DLD1 (cell line): ENCODE results near the gene GGCX.

Experiments used
- in situ Hi-C: cut with HindIII; loops from 2 replicates; pipeline ENCODE4 v1.10.0; 2017; ENCODE audit warnings: low sequenced_read_pairs

The GGCX gene

DNA sequence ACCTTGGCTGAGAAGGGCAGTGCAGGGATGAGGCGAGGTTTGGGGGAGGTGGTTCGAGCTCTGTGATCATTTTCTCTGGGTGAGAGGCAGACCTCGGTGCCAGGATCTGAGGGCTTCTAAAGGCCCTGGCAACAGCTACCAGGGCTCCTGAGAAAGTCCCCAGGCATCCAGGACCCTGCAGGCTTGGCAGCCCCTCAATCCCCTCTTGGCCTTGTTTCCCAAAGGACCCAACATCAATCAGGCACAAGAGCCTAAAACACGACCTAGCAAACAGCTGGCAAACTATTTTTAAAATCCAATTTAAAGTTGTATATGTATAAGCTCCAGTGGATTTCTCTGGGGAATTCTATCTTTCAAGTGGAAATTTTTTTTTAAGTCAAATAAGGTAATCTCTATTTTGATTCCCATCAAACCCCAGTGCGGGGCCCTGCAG is 37.4 kb downstream of the GGCX start:
- in situ Hi-C loops = no loop called here

DNA sequence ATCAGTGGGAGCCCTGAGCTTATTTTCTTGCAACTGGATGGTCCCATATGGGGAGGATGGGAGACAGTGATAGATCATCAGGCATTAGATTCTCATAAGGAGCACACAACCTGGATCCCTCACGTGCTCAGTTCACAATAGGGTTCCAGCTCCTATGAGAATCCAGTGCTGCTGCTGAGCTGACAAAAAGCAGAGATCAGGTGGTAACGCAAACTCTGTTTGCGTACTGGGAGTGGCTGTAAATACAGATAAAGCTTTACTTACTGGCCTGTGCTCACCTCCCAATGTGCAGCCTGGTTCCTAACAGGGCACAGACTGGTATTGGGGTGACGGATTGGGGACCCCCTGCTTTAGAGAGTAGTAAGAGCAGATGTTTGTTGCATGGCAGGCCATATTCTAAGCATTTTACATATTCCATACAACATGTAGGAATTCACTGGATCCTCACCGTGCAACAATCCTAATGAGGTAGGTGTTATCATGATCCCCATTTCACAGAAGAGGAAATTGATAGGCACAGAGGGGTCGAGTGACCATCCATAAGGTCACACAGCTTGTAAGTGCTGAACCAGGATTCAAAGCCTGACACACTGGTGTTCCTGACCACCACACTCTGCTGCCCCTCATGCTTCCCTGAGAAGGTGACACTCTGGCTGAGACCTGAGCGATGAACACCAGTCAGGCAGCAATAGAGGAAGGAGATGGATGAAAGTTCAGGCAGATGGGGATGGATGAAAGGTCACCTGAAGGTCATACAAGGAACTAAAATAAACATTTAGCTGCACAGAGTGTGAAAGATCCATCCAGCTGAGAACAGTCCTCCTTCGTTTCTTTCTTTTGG is 38.0 kb downstream of the GGCX start:
- in situ Hi-C loops = no loop called here

DNA sequence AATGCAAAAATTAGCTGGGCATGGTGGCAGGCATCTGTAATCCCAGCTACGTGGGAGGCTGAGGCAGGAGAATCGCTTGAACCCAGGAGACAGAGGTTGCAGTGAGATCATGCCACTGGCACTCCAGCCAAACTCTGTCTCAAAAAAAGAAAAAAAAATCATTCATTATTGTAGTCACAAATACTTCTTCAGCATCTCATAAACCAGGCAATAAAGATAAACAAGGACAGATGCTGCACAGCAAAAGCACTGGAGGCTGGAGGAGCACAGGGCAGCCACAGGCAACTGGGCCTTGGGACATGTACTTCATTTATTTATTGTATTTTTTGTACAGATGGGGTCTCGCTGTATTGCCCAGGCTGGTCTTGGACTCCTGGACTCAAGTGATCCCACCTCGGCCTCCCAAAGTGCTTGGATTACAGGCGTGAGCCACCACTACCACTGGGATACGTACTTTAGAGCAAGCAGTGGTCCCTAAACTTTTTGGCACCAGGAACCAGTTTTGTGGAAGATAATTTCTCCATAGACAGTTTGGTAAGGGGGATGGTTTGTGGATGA is 39.1 kb downstream of the GGCX start:
- in situ Hi-C loops = no loop called here

DNA sequence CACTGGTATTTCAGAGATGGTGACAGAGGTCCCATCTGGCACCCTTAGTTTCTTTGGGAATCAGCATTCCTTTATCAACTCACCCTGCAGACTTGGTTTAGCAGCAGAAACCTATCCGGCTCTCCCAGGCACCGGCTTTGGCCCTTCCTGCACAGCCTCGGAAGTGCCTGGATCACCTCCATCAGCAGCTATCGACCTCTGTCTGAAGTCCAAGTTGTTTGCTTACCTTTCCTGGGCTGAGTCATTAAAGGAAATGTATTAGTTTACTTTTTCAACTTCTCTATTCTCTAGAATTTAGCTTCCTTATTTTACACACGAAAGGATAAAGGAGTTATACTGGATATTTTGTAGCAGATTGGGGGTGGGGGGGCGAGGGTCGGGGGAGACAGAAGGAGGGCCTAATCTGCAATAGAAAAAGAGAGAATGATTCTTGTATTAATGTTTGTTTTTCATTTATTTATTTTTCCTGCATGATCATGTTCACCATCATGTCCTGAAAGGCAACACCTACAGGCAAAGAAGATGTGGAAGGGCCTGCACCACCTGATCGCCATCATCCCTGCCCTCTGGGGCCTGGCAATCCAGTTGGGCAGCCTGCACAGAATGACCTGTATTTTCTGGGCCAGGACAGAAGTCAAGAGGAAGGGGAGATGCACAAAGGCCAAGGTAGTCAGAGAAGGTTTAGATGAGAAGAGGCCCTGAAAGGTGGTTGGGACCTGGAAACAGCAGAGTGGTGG is 44.5 kb downstream of the GGCX start:
- in situ Hi-C loops = no loop called here

DNA sequence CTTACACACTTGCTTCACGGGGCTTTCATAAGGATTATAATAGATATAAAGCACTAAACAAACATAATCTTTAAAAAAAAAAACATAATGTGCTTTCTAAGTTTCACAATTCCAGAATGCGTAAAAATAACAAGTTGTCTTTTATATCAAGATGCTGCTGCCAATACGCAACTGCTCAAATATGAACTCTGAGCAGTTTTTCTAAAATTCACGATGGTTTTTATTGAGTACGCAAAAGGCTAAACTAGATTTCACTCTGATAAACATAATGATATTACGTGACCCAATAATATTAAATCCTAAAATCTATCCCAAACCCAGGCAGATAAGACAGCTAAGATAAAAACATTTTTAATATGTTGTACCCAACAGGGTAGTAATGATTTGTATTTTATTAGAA is 47.0 kb downstream of the GGCX start:
- in situ Hi-C loops = no loop called here

DNA sequence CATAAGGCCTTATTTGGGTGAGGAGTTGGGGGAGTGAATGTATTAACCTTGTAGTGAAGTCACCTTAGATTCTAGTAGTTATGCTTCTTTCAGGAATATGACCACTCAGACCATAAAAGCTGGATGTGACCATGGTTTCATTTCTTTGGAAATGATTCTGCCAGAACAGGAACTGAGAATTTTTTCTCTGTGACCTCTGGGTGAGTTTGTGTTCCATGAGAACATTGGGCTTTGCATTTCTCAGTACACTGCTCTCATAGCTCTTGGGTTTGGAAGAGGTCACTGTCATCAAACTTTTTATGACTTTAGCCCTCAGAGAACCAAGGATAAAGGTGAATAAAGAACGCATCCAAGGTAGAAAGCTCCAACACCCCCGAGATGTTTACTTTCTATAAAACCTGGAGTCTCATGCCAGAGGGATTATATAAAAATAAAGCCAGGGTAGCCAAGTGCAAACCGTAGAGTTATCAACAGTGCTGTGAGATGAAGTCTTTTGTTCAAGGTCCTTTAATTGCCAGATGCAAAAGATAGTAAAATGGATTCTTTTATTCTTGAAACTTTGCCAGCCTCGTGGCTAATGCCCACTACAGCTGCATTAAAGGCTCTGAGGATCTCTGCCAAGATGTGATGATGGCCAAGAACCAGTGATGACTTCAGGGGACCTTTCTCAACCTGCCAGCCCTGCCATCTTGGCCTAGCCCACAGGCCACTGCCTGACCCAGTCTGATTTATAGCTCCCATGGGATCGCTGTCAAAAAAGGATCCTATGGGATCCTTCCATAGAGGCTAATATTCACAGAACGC is 50.1 kb downstream of the GGCX start:
- in situ Hi-C loops = no loop called here

DNA sequence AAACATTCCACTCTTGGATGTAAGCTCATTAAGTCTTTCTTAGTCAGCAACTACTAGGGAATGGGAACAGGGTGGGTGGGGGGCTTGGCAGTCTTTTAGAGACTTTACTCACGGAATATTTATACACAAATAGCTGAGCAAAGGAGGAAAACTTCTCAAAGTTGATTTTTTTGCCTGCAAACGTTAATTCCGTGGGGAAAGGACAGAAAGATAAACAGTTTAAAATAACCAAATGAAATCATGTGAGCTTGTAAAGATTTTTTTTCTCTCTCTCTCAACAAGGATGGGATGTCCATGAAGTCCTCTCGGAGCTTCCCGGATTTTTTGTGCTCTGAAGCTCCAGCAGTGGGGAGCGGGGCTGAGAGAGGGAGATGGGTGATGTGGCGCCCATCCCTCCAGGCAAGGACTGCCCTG is 54.5 kb downstream of the GGCX start:
- in situ Hi-C loops = no loop called here

DNA sequence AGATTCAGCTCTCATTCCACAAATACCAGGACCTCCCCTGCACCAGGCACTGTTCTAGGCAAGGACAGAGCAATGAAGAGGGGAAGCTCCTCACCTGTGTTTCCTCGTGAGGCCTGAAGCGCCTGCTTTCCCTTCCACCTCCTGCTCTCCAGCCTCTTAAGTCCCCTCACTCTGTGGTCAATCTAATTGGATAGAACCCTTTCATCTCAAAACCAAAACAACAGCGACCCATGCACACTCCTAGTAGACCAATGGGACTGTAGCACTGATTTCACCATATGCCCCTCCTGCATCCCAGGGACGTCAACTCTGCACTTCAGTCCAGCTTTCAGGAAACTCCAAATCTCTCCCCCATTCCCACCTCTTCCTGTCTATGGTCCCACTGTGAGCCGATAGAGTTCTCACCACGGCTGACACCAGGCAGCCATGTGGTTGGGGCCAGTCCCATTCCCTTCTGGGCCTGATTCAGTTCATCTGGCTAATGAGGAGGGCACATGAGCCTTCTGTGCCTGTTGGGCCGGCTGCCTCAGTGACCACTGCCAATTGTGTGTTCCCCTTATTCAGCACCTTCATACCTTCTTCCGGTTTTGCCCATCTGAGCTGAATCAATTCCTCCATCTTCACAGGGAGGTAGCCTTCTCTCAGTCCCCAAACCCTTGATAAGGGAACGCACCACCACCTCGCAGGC is 55.6 kb downstream of the GGCX start:
- in situ Hi-C loops = no loop called here

DNA sequence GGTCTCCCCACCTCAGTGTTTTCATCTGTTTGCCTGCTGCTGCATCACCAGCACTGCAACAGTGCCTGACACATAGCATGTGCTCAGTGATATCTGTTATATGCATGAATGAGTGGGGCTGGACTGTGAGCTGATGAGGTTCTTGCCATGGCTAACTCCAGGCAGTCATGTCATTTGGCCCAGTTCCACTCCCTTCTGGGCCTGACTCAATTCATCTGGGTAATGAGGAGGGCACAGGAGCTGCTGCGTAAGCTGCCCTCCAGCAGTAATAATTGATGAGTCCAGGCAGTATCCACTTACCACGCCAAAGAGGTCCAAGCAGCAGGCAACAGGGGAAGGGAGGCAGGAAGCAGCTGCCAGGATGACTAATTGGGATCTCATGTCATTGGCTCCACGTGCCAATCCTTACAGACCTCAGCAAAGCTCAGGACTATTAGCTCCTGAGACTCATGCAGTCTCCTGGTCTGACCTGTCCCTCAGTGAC is 56.5 kb downstream of the GGCX start:
- in situ Hi-C loops = no loop called here

DNA sequence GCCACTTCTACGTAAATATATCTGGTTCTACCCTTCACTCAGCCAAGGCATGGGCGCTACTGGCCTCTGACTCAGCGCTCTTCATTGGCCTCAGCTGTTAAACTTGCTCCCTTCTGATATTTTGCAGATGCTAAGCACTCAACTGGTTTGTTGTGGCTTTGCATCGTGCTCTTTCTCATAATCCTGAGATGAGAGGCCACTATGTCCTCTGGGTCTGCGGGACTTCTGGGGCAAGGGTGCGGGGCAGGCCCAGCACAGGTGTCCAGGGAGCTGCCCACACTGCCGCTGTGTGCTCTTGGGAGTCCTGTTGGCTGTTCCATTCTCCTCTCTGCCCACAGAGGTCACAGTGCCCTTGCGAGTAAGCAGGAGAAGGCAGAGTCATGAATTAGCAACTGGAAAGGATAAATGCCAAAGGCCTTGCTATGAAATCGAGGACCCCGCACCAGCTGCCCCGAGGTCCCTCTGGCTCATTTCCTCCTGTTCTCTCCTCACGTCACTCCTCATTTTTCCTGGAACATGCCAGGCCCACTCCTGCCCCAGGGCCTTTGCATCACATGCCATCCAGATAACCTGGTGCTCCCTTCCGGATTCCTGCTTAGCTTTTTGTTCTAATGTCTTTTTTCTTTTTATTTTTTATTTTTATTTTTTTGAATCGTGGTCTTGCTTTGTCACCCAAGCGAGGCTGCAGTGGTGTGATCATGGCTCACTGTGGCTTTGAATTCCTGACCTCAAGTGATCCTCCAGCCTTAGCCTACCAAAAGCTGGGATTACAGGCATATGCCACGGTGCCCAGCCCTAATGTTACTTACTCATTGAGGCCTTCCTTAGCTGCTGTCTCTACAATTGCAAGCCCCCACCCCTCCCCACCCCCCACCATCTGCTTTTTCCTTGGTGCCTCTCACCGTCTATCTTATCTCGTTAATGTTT is 57.2 kb downstream of the GGCX start:
- in situ Hi-C loops = no loop called here

DNA sequence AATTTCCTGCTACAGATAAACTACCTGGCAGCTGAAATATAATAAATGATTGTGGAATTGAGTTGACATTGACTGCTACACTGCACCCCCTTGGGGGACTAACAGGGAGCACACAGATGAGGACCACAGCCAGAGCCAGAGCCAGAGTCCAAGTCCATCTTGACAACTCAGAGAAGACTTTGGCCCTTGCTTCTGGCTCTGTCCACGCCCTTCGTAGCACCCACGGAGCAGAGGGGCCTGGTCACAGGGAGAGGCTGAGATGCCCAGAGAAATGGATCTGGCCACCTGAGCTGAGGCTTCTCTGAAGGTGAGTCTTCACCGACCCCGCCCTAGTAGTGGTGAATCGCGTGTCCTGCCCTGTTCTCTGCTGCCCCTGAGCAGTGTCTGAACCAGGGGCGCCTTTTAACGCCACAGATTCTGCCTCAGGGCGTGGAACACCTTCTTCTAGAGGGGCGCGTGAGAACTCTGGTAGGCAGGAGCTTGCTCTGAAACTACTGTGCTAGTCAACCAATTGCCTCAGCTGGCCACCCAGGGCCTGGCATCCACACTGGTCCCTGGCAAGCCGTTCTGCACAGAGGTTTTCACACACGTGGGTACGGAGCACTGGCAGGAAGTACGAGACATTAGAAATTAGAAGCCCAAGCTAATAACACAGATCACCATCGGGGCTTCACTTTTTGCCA is 58.0 kb downstream of the GGCX start:
- in situ Hi-C loops = no loop called here

DNA sequence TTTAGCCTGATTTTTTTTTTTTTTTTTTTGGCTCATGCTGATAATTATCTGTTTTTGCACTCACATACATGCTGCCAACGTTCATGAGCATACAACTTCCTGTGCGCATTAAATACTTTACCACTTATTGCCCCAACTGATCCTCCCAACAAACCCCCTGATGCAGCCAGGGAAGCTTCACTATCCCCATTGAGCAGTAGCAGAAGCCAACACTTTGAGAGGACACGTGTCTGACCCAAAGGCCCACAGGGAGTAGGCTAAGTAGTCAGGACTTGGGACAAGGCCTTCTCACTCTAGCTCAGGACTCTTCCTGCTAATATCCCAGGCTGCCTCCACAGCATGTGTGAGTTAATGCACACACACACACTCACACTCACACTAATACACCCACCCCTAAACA is 58.6 kb downstream of the GGCX start:
- in situ Hi-C loops = no loop called here

DNA sequence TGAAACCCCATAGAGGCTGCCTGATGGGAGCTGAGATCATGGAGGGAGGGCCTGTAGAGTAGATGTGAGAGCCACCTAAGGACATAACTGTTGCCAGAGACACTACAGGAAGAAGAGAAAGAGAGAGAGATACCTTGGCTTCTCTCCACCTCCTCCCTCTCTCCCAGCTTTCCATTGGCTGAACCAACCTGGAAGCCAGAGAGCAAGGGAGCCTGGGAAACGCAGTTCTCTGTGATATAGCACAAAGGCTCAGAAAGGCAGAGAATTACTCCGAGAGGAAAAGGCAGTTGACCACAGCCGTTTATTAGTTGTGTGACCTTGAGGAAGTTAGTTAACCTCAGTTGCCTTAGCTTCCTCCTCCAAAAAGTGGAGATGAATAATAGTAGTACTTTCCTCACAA is 60.0 kb downstream of the GGCX start:
- in situ Hi-C loops = no loop called here

DNA sequence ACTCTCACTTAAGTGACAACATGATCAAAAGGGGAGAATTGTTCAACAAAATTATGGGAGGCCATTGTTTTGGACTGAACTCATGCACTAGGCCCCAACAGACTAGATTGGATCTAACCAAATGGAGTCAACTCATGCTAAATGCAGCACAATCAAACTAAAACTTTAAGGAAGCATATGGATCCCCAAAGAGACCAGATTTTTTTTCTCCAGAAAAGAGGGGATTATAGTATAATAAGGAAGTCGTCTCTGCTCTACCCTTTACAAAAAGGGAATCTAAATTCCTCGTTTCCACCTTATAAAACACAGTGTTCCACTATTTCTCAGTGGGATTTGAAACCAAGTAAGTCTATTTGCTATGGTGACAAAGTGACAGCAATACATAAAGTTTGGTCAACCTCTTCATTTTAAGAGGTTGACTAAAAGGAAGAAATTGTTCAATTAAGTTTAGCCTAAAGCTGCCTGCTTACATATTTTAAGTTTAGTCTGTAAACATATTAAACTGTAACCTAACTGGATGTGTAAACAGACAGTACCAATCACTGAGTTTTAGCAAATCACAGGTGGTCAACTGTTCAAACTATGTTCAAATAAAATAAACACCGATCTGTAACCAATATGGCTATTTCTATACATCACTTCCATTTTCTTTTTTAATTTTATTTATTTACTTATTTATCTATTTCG is 63.2 kb downstream of the GGCX start:
- in situ Hi-C loops = no loop called here

DNA sequence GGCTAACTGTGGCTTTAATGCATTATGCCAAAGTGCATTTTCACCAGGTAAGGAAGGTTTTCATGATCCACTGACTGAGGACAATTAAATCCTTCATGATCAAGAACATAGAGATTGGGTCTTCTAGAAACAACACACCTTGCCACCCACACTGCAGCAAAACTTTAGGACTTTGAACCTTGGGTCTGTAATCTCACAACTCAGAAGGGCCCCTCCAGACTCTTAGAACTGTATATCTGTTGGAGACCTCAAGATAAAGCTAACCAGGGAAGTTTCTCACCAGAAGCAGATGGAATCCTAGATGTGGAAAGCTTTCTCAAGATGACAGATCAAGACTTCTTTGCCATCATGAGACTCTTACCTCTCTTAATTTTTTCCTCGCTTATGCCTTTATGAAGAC is 64.9 kb downstream of the GGCX start:
- in situ Hi-C loops = no loop called here
